GM08714 (cell line): ENCODE results near the gene ACTBL2.
"Not testable (repeated sequence)": the region's sequence is repeated elsewhere in the genome, so short reads cannot be mapped to it uniquely, and the experiment has no call there.

Experiments
- H3K4me3 ChIP-seq: fragments of 200-500 bp; sonication (Bioruptor generic); 2 replicates; pipeline ENCODE4 v1.5.1; 2014; ENCODE audit warnings: mild to moderate bottlenecking, low read length, inconsistent platforms
- ZNF274 ChIP-seq: IDR thresholded peaks from 2 replicates; pipeline ENCODE4 v1.6.1; 2012; ENCODE audit warnings: mild to moderate bottlenecking, low read depth, low read length

ACTBL2 gene

DNA sequence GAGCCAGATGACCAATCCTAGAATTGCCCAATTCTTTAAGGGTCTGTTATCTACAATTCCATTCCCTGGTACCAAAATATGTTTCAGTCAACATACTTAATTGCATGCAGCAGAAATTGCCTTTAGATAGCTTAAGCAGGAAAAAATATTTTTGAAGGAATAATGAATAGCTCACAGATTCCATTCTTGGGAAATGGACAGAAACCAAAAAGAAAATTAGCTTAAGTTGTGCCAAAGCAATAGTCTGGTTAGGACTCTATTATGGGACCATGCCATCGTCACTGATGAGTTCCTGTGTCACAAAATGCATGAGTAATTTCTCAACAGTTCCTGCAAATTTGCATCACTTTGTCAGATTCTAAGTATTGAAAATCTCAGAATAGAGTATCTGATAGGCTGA, 12.3 kb downstream of the ACTBL2 start:
- no peak overlapping the region for H3K4me3 ChIP-seq
- no peak for TF ChIP-seq ZNF274

GRCh38 chr5:57468481-57469163, 14.0 kb downstream of the ACTBL2 start:
- TF ChIP-seq ZNF274: no peak
- no peak overlapping the region for H3K4me3 ChIP-seq

- H3K4me3 ChIP-seq: no peak overlapping the region
- TF ChIP-seq ZNF274: no peak
Observed at GRCh38 chr5:57466544-57466943, 16.1 kb downstream of the ACTBL2 start.

GRCh38 chr5:57460056-57460455, 22.6 kb downstream of the ACTBL2 start:
- H3K4me3 ChIP-seq: not testable (repeated sequence)

DNA sequence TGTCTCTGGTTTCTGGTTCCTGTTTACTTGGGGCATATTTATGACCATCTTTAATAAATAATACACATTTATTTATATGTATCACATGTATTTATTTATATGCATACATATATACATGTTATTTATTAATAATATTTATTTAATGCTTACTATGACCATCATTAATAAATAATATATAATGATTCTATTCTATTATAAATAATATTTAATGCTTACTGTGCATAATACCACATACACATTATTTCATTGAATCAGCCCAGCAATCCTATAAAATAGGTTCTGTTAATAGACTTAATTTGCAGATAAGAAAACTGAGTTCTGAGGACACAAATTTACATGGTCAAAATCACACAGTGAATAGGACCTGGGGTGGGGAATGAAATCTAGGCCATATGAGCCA, 24.2 kb downstream of the ACTBL2 start:
- no peak overlapping the region for H3K4me3 ChIP-seq
- TF ChIP-seq ZNF274: no peak

DNA sequence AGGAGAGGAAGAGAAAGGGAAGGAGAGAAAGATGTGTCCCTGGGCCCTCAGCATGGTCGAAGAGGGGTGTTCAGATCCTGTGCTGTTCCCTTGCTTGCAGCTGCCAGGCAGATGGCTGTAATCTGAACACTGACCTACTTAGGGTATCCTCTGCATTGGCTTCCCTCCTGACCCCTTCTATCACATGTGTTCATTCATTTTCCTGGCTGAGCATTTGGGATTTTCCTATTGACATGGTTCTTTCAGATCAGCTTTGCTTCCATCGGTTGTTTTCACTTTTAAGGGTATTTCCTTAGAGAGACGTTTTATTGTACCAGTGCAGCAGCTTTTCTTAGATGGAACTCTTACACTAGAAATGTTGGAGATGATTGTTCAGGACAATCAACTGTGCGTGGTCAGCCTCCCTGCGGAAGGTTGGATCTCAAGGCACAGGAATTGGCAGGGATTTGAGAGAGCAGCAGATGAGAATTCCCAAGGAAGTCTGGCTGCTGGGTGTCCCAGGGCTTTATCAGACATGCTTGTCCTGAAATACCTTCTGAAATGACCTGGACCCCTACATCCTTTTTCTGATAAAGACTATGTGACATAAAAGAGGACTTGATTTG, 26.0 kb downstream of the ACTBL2 start:
- no peak for TF ChIP-seq ZNF274
- no peak overlapping the region for H3K4me3 ChIP-seq

- H3K4me3 ChIP-seq: no peak overlapping the region
- TF ChIP-seq ZNF274: no peak
Observed at GRCh38 chr5:57455511-57456455, 26.8 kb downstream of the ACTBL2 start.

GRCh38 chr5:57454896-57455295, 27.7 kb downstream of the ACTBL2 start:
- TF ChIP-seq ZNF274: no peak
- H3K4me3 ChIP-seq: no peak overlapping the region

DNA sequence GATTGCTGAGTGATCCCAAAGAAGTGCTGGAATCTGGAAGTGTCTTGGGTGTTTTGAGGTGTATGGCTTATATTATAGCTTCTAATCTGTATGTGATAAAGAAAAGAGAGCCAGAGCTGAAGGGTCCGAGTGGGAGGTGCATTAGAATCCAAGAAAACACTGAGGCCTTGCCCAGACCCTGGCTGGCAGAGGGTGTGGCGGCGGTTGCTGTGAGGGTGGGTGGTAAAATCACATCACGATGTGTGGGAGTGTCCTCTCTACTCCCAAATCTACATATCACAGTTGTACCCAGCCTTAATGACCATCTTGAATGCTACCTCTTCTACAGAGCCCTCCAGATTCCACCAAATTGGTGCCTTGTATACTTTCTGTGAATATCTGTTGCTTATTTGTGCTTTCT, 28.9 kb downstream of the ACTBL2 start:
- TF ChIP-seq ZNF274: no peak

DNA sequence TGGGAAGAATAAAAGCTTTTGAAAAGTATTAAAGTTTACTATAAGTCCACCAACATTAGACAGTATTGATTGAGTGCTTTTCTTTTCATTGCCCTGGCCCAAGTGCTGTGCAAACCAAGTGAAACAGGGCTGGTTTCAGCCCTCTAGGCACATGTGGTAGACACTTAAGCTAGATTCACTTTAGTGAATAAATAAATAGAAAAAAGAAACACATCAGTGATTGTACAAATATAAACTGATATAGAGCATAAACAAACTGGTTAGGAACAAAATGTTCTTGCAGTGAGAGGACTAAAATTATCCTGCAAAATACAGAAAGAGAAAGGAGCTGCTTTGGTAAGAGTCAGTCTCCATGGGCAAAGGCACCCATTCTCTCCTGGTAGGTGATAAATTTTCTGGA, 29.7 kb downstream of the ACTBL2 start:
- TF ChIP-seq ZNF274: no peak
- no peak overlapping the region for H3K4me3 ChIP-seq

More for the DNA sequence above, 28.9 kb downstream of the ACTBL2 start:
- H3K4me3 ChIP-seq: no peak overlapping the region

DNA sequence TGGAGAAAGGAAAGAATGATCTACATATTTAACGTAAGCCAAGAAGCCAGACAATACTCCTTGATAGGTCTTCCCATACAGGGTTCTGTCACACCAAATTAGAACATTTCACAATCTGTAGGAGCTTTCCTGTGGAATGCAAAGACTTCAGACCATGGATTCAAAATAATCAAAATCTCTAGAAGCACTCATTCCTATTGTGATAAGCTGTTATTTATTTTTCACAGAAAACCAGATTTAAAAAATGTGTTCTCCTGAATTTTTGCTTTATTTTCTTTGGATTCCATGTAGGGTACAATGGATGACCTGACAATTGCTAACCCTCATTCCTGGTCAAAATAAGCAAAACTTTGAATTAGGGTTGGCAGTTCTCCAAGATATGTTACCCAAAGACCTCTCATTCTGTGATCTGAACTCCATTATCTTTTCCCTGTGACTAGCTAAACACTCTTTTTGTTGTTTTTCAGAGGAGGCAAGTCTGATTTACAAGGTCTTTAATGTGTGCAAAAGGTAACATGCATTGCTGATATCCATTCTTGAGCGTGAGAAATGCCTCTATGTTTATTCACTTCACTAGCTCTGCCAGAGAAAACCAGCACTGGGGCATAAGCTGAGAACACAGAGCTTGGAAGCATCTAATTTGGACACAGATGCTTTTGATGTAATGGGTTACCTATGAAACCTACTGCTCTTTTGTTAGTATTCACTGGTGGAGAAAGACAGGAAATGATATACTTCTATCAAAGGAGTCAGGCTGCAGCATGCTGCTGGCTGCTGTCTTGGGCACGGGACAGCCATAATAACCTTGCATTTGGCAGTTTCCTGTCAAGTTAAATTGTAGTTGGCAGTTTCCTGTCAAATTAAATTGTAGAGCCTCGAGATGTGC, 31.4 kb downstream of the ACTBL2 start:
- no peak for TF ChIP-seq ZNF274

DNA sequence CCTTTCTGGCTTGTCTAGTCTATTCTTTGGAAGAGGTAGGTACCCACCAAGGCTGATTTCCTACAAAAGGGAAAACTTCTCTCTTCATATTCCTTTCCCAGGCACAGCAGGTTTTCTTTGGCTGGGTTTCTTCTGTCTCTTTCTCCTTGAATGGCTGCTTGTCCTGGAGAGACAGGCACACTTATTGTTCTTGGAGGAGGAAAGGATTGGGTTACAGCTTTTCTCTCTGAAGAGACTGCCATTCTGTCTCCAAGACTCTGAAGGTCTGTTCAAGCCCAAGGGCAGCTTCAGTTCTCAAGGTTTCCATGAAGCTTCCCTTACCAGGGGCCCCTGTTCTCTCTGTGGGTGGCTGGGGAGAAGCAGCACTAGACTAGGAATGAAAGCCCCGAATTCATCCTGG, 33.9 kb downstream of the ACTBL2 start:
- TF ChIP-seq ZNF274: no peak
- no peak overlapping the region for H3K4me3 ChIP-seq

More for the DNA sequence above, 31.4 kb downstream of the ACTBL2 start:
- H3K4me3 ChIP-seq: no peak overlapping the region

- no peak for TF ChIP-seq ZNF274
- no peak overlapping the region for H3K4me3 ChIP-seq
Observed at GRCh38 chr5:57448287-57448686, 34.3 kb downstream of the ACTBL2 start.

GRCh38 chr5:57447658-57448057, 35.0 kb downstream of the ACTBL2 start:
- no peak for TF ChIP-seq ZNF274
- H3K4me3 ChIP-seq: no peak overlapping the region
